GM19043 (cell line): ENCODE results near the gene OR5A2.
A peak's percentile ranks its signal among the peaks of the same experiment; 100 is the strongest.
"Not testable (repeated sequence)": the region's sequence is repeated elsewhere in the genome, so short reads cannot be mapped to it uniquely, and the experiment has no call there.

Experiments used
- ATAC-seq: cut with Tn5 transposase; IDR thresholded peaks from one replicate; pipeline ENCODE4 v1.9.1; 2021; ENCODE audit warnings: low read depth; ENCODE audit not compliant: unreplicated experiment

The OR5A2 gene, protein sequence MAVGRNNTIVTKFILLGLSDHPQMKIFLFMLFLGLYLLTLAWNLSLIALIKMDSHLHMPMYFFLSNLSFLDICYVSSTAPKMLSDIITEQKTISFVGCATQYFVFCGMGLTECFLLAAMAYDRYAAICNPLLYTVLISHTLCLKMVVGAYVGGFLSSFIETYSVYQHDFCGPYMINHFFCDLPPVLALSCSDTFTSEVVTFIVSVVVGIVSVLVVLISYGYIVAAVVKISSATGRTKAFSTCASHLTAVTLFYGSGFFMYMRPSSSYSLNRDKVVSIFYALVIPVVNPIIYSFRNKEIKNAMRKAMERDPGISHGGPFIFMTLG

DNA sequence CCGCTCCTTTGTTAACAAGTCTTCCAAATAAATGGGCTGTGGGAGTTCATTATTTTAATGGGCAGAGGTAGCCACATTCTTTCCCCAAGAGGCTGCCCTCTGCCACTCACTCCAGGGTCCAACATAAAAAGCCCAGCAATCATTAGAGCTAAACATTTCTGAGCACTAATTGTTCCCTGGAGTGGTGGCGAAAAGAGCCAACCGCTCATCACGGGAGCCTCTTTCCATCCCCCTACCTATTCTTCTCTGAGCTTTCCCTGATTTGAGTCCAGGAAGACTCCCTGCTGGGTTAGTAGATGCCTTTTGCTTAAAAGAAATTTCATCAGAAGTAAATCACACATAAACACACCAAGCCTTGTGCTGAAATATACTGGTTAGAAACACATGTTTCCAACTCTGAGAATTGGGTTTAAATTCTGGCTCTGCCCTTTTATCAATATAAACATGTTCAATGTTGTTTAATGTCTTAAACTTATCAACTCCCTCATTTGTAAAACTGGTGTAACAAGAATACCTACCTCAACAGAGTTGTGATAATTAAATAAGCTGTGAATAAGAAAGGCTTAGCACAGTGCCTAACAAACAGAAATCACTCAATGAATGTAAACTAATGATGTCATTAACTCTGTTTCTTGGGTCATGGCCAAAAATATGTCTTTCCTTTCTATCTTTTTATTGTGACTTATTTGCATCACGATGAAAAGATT lies at the start of gene OR5A2:
OR5A2 (minus strand) TSS at position 53 of the 707 bp plus-strand sequence. CDS start 3,460 bp downstream, outside the sequence.
- no peak for ATAC-seq

DNA sequence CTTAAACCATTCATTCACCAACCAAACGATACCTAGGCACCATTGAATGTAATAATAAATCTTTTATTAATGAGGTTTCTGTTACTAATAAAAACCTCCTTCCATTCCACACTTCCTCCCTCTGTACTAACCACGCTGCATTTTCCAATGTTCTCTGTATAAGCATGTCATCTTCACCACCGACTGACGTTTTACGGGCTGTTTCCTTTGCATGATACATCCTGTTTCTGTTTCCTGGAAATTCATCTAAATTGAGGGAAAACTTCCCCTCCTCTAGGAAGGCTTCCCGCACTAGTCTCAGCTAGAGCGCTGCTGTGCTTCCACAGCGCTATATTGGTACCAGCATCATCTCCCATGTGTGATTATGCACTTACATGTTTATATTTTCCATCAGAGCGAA lies 49.0 kb upstream of the OR5A2 start:
- ATAC-seq, result no peak

DNA sequence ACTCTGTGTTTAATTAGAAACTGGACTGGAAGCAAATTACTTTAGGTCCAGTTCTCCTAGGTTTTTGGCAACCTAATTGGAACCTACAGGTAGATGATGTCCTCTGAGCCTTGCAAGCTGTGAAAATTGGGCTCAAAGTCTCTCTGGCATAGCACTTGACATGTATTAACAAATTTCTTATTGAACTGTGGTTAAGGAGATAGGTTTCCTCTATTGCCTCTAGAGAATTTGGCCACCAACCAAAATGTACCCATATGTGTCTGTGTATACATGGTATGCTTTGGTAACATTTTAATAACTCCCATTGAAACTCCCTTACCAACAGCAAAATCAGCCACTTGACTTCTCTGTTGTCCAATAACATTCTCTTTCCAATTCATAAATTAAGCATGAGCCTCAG lies 46.8 kb upstream of the OR5A2 start, which contains the start of gene OR4D10:
OR4D10 (plus strand) TSS at position 301 of the 400 bp plus-strand sequence. CDS start 4,115 bp downstream, outside the sequence.
- ATAC-seq, result no peak

DNA sequence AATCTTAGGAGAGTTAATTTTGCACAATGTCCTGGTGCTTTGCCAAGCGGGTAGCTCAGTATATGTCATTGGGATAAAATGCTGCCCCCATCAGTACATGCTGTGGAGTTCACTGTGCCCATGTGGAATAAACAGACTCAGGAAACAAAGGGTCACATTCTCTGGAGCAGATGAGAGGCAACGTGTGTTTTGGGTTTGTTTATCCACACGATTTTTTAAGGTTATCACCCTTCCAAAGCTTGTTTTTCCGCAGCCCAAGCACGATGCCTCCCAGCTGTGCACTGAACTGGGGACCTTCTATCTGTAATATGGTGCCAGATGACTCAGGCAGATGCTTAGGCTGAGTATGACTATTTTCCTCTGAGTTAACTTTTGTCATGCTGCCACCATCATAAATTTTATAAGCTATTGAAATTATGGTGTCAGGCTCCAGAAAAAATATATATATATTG lies 37.0 kb upstream of the OR5A2 start:
- ATAC-seq, result no peak

DNA sequence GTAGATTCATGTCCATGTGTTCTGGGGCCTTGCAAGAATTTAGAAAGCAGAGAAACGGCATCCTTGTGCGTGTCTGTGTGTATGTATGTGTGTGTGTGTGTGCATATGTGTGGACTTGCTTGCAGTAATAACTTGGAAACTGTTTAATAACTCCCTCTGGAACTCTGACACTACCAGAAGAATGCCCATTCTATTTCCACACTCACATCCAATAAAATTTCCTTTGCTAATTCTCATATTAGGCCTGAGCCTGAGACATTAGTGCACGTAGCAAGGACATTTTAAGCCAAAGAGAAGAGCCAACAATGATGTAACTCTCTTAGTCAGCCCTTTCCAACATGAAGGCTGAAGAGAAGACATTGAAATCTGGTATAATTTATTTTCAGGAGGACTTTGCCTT lies 33.7 kb upstream of the OR5A2 start:
- no peak for ATAC-seq

DNA sequence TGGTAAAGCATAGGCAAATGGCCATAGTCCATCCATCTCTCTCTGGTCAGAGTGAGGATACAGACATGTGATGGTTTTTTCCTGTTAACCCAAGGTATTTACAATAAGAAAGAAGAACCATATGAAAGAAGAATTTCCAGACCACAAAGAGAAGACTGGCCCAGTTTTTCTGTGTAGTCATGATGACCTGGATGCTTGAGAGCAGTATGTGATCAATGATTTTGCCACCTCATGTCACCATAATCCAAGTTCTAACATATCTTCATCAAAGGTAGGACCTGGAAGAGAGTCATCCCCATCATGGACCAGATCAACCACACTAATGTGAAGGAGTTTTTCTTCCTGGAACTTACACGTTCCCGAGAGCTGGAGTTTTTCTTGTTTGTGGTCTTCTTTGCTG lies 30.4 kb upstream of the OR5A2 start, which contains the start of gene OR4D6:
OR4D6 (plus strand) TSS at position 301 of the 400 bp plus-strand sequence; CDS start at position 301, 0 bp downstream.
- no peak for ATAC-seq

DNA sequence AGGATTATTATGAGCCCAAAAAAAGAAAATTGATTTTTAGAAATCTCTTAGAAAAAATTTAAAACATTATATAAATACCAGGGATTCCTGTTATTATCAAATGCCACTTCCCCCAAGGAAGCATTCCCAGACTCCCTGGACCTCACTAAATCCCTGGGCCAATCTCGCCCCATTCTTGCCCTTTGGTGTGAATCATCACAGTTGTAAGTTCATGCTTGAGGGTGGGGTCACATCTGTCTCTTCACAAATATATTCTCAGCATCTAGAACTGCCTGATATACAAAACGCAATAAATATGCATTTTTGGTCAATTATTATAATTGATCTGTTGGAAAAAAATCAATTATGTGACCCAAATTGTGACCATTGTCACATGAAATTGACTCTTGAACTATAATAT lies 22.3 kb upstream of the OR5A2 start:
- ATAC-seq, result no peak

DNA sequence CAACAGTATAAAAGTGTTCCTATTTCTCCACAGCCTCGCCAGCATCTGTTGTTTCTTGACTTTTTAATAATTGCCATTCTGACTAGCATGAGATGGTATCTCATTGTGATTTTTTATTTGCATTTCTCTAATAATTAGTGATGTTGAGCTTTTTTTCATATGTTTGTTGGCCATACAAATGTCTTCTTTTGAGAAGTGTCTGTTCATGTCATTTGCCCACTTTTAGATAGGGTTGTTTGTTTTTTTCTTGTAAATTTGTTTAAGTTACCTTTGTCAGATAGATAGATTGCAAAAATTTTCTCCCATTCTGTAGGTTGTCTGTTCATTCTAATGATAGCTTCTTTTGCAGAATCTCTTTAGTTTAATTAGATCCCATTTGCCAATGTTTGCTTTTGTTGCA lies 19.4 kb upstream of the OR5A2 start:
- ATAC-seq, result not testable (repeated sequence)

DNA sequence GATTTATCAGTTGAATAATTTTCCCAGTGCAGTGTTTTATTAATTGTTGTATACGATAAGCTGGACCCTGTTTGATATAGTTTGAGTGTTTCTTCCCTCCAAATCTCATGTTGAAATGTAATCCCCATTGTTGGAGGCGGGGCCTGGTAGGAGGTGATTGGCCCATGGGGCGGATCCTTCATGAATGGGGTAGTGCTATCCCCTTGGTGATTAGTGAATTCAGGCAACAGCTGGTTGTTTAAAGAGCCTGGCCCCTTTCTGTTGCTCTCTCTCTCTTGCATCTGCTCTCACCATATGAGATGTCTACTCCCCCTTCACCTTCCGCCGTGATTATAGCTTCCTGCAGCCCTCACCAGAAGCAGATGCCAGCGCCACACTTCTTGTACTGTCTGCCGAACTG lies 11.6 kb upstream of the OR5A2 start:
- no peak for ATAC-seq

DNA sequence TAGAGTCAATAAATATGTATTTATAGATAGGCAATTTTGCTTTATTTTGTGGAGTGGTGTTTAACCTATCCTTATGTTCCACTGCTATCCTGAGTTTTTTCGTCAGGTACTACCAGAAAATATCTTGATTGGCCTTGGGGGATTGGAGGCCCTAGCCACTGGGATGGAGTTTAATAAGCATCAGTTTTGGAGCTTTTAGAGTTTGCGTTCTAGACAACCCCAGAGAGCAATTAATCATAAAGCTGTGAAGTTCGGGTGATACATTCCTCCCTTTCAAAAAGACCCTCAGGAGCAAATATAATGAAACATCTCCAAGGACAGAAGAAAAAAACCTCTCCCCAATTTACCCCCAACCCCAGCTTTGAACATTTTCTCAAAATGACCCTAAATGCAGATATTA lies 10.0 kb upstream of the OR5A2 start, which contains the start of gene OR5A1:
OR5A1 (plus strand) TSS at position 301 of the 400 bp plus-strand sequence. CDS start 6,700 bp downstream, outside the sequence.
- no peak for ATAC-seq

DNA sequence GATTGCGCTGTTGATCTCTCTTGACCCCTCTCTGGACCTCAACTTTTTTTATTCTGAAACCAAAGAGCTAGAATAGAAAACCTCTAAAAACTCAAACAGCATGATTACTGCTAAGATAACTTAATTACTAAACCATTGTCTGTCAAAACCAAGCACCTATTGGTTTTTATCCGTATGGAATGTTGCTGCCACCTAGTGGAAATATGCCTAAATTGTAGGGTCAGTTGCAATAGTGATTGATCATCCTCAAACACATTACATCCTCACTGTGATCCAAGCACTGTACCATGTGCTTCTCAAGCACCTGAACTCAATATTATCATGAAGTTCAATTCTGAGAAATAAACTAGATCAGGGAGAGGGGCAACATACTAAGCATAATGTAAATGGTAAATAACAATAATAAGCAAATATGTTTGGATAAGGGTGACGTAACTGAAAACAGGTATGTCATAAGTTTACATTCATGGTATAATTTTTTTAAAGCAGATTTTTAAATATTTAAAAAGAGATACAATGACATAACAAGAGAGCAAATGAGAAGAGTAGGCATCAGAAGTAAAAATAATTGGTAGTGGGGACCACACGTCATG lies 3.8 kb upstream of the OR5A2 start:
- peak; percentile 89 for ATAC-seq

DNA sequence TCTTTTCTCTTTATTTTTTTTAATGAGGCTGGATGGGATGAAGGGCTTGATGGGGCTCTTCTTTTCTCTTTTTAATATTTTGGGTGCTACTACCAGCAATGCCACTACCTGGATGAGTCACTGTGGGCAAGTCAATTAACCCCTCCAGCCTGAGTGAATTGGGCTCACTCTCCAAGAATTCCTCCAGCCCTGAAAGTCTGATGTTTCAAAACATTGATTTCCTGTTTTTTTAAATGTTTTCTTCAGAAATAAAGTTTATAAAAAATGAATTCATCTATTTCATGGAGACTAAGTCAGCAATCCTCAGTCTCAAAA lies 812 bp upstream of the OR5A2 start:
- no peak for ATAC-seq

DNA sequence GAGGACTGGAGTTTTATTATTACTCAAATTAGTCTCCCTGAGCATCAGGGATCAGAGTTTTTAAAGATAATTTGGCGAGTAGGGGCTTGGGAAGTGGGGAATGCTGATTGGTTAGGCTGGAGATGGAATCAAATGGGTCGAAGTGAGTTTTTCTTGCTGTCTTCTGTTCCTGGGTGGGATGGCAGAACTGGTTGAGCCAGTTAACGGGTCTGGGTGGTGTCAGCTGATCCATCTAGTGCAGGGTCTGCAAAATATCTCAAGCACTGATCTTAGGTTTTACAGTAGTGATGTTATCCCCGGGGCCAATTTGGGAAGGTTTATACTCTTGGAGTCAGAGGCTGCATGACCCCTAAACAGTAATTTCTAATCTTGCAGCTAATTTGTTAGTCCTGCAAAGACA lies 1.1 kb downstream of the OR5A2 start:
- no peak for ATAC-seq

DNA sequence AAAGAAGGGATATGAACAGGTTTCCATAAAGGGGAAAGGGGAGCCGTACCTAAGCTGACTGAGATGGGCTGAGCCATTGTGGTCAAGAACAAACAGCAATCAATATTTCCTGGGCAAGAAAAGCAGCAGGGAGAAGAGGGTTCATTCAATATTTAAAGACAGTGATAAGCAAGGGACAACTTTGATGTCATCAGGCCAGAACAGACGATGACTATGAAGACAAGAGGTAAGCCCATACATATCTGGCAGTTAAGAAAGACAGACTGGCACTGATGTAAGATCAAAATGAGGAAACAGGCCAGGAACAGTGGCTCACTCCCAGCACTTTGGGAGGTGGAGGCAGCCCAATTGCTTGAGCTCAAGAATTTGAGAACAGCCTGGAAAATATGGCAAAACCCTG lies 2.4 kb downstream of the OR5A2 start:
- ATAC-seq, result no peak

DNA sequence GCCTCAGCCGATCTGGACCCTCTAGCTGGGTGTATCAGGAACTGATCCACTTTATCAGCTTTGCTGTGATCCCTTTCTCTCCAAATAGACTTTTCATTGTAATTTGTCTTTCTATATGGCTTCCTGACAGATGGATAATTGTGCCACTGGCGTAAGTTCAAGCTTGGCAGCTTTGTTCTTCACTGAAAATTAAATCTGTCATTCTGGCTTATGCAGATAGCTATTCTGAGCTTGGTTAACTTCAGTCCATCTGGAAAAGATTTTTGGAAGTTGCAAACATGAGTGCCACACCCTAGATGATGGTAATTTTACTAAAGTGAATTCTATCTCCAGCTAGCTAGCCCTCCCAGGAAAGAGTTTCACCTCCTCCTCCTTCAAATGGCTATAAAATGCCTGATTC lies 8.1 kb downstream of the OR5A2 start:
- ATAC-seq, result no peak

DNA sequence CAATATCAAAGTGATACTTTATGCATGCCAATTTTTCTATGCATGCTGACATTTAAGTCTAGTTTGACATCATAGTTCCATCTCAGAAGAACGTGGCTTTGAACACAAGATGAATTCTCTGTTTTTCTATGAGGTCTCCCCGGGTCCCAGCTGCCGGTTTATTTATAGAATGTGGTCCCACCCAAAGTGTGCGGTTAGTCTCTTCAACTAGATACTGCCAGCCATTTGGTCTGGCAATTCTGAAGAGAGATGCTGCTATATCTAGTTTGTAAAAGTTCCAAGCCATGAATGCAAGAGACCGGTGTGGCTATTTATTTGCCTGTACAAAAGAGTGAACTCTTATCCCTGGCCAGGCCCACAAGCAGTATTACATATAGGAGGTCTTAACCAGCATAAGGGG lies 9.2 kb downstream of the OR5A2 start:
- ATAC-seq, result no peak

DNA sequence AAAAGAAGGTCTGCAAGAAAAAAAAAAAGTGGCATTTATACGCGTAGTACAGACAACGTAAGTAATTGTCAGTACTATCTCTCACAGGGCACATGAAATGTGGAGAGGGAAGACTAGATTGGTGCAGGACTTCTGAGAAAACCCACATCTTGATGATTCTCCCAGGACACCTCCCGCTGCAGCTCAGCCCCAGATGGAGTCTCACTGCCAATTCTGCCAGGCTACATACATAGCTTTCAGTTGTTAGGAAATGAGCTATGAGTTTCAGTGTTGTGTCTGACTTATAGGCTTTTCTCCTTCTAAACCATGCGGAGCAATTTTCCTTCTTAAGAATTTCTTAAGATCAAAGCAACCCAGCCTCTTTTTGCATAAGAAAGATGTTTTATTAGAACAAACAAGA lies 9.6 kb downstream of the OR5A2 start:
- ATAC-seq, result no peak

DNA sequence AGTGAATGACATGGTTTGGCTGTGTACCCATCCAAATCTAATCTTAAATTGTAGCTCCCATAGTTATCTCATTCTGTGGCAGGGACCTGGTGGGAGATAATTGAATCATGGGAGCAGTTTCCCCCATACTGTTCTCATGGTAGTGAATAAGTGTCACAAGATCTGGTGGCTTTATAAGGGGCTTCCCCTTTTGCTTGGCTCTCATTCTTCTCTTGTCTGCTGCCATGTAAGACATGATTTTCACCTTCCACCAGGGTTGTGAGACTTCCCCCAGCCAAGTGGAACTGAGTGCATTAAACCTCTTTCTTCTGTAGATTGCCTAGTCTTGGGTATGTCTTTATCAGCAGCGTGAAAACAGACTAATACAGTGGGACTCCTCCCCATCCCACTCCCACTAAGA lies 11.1 kb downstream of the OR5A2 start:
- no peak for ATAC-seq

DNA sequence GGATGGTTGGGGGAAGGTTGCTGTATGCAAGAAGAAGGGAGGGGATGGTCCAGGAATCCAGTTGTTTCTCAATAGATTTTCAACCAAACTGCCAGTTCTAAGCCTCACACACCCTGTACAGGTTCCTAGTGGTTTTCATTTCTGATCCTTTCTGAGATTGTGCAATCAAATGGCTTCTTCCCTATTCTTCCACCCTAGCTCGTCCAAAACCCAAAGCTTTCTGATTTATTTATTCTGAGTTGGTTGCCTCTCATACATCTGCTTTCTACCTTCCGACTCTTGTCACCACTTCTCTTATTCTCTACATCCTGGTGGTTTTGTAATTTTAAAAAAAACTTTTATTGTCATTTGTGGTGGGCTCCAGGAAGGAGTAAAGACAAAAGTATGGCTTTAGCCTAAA lies 12.6 kb downstream of the OR5A2 start:
- no peak for ATAC-seq

DNA sequence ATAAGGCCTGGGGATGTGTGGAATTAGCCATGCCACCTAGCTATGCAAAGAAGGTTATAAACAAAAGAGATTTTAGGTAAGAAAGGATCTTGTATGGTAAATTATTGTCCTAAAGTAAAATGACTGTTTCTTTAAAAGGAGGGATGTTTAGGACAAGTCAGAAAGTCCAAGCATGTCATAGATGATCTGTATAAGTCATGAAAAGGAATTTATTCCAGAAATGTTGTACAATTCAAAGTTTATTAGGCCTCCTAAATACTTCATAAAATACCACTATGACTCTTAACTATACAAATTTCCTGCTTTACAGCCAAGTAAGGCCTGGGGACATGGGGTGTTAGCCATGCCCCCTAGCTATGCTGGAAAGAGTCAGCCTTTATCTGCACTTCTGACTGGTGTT lies 22.7 kb downstream of the OR5A2 start:
- ATAC-seq, result no peak

DNA sequence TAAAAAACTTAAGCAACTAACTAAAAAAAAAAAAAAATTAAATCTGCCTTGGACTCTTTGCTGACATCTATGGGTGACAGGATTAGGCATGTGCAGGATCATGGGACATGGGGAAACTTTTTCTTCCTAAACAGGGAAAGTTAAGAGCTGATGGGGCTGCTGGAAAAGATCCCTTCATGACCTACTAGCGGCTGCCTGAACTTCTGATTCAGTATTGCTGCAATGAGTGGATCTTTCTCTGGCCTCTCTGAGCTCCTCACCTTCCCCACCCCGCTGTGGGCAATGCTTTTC lies 25.0 kb downstream of the OR5A2 start:
- no peak for ATAC-seq
